ENCODE measurements around the gene ALG1L2.
"Not testable (repeated sequence)": the region's sequence is repeated elsewhere in the genome, so short reads cannot be mapped to it uniquely, and the experiment has no call there.

ALG1L2 gene

GRCh38 chr3:130094491-130094941 lies 12.9 kb downstream of the ALG1L2 start:
- DNase-seq, result not testable (repeated sequence)

GRCh38 chr3:130095858-130096257 lies 14.2 kb downstream of the ALG1L2 start:
- not testable (repeated sequence) for DNase-seq

DNA sequence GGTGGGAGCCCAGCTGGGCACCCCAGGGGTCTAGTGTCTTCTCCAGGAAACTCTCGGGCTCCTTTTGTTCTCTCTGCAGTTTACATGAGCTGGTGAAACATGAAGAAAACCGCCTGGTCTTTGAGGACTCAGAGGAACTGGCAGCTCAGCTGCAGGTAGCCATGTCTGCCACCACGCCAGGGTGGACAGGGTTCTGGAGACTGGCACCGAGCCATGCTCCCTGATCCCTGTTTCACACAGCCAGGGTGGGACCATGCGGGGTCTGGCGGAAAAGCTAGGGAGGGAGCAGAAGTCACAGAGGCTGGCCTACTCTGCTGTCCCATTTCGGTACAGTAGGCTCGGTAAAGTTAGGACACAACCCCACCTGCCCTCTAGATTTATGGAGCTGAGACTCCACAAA lies 15.5 kb downstream of the ALG1L2 start:
- DNase-seq, result not testable (repeated sequence)

GRCh38 chr3:130097690-130098638 lies 16.3 kb downstream of the ALG1L2 start:
- not testable (repeated sequence) for DNase-seq

- DNase-seq, result not testable (repeated sequence)
These were observed 17.2 kb downstream of the ALG1L2 start for GRCh38 chr3:130098639-130099385.

GRCh38 chr3:130102545-130102944 lies 20.9 kb downstream of the ALG1L2 start:
- not testable (repeated sequence) for DNase-seq

DNA sequence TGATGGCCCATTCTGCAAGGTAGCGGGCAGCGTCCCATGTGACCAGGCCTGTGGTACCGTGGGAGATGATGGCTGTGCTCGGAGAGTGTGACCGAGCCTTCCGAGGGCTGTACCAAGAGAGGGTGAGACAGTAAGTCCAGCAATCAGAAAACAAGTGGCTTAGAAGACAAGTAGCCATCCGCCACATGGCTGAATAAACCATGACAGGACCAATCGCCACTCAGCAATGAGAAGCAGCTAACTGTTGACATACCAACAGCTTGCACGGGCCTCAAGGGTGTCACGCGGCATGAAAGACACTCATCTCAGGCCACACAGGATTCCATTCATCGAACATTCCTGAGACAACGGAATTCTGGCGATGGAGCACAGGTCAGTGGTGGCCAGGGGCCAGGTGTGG lies 22.6 kb downstream of the ALG1L2 start:
- not testable (repeated sequence) for DNase-seq

DNA sequence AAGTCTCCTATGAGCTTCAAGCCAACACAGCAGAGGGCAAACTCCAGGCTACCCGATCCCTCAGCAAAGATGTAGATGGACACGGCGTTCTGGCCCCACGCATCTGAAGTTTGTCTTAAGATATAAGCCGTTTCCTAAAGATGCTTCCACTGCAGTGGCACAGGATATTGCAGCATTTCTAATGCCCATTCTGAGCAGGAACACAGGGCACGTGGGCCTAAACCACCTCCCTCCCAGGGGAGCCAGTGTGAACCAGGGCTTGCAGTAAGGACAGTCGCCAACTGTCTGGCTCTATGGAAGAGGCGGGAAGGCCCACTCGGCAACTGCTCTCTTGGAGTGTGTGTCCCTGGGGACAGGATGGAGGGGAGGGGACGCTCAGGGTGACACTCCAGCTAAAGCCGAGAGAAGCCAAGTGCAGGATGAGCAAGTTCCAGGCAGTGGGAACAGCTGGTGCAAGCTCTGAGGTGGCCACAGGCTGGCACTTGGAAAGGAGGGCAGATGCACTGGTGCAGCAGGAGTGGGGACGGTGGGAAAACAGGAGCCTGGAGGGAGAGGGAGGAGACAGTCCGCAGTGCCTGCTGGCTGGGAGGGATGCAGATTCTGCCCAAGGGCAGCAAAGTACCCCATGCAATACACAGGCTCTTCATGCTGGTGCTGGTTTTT lies 25.8 kb downstream of the ALG1L2 start:
- DNase-seq, result not testable (repeated sequence)

DNA sequence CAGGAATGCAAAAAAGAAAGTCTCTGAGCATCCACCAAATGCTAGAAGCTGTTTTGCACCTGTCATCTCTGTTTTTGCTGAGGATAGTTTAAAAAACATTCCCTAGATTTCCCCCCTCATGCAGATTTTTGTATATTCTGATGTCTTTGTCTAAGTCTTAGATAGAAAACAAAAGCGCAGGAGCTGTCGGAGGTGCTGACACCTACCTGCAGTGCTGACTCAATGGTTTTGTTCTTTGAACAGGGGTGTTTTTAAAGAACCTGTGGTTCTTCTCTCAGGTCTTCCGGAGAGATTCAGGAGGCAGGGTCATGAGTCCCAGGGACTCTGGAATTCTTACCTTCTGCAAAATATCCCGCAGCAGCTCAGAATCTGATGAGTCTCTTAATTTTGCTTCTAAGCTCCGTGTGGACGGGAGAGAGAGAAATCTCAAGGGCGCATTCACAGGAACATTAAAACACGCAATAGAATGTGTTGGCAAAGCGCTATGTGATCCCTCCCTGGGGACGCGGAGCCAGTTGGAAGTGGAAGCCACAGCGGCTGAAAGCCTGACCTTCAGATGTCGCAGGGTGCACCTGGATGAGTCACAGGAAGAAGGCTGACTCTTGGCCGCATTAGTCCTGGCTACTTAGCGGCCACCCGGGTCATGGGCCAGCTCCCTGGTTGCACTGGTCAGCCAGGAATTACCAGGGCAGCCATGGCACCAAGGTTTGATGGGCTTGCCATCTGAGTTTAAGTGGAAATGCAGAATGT lies 27.4 kb downstream of the ALG1L2 start:
- not testable (repeated sequence) for DNase-seq

DNA sequence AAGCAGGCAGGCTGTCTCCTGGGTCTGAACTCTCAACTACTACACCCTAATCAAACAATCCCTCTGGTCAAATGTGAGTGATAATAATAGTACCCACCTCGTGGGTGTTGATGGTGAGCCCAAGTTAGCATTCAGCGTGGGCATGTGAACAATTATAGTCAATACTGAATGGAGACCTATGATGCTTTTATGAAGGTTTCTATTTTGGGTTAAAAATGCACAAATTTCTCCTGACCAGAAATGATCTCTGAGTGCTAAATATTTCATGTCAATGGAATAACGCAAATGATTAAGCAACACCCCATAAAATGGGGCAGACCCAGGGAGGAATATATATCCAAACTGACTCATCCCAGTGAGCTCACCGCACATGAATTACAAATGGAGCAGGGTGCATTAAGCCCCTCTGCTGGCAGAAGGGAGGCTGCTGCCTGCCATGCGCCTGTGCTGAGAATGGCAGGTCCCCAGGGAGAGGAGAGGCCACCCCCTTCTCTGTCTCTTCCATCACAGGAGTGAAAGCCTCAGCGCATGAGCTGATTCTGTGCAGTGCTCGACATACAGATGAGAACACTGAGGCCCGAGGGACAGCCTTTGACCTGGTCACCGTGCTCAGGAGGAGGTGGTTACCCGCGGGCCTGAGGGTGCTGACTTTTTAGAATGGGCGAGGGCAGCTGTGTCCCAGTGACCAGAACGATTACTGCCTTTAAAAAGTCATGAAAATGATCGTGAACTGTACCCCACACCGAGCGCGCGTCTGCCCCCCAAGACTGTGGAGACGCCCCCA lies 28.9 kb downstream of the ALG1L2 start:
- not testable (repeated sequence) for DNase-seq

DNA sequence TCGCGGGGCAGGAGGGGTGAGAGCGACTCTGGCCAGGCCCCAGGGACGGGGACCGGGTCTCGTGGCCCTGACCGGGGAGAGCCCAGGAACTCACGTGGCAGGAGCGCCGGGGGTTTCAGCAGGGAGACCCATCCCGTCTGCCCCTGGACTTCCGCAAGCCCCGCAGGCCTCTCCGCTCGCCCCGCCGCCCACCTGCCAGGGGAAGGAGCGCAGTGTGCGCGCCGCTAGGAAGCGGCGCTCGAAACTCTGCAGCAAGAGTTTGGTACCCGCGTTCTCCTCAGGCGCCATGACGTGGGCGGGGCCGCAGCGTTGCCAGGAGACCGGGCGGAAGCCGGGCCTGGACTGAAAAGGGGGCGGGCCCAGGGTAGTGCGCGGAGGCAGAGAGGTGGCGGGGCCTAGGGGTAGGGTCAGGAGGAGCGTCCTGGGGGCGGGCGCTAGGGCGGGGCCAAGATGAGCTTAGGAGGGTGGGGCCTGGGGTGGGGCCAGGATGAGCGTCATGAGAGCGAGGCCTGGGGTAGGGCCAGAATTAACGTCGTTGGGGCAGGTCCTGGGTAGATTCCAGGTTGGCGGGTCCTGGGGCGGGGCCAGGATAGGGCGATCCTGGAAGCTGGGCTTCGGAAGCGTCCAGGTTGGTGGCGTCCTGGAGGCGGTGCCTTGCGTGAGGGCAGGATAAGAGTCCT lies 29.7 kb downstream of the ALG1L2 start:
- DNase-seq, result peak; percentile 99

- DNase-seq, result peak; percentile 97
These were observed 30.5 kb downstream of the ALG1L2 start for GRCh38 chr3:130111865-130112747.

- DNase-seq, result not testable (repeated sequence)
These were observed 31.1 kb downstream of the ALG1L2 start for GRCh38 chr3:130112748-130113073.

DNA sequence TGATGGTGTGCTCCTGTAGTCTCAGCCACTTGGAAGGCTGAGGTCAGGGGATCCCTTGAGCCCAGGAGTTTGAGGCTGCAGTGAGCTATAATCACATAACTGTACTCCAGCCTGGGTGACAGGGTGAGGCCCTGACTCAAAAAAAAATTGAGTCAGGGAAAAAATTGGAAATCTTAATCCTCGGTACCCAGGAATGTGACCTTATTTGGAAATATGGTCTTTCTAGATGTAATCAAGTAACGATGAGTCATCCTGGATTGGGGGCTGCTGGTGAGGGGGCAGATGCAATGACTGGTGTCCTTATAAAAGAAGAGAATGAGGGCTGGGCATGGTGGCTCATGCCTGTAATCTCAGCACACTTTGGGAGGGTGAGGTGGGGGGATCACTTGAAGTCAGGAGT lies 33.8 kb downstream of the ALG1L2 start:
- not testable (repeated sequence) for DNase-seq

DNA sequence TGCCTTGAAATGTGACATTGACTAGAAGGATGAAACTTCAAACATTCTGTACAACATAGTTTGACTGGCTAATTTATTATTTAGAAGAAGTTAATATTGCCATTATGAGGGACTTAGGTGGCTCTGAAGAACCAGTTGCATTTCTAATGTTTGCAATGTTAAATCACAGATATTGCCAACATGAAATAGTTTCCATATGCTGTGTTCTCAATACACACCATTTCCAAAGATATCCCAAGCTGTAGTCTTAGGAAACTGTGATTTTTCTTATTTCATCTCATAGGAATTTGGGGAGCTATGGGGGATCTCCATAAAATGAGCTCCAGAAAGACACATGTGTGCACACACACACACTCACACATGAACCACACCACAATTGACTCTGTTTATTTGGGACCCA lies 36.3 kb downstream of the ALG1L2 start:
- DNase-seq, result no peak

- not testable (repeated sequence) for DNase-seq
These were observed 38.2 kb downstream of the ALG1L2 start for GRCh38 chr3:130119824-130120223.

- not testable (repeated sequence) for DNase-seq
These were observed 38.7 kb downstream of the ALG1L2 start for GRCh38 chr3:130120291-130120690.

DNA sequence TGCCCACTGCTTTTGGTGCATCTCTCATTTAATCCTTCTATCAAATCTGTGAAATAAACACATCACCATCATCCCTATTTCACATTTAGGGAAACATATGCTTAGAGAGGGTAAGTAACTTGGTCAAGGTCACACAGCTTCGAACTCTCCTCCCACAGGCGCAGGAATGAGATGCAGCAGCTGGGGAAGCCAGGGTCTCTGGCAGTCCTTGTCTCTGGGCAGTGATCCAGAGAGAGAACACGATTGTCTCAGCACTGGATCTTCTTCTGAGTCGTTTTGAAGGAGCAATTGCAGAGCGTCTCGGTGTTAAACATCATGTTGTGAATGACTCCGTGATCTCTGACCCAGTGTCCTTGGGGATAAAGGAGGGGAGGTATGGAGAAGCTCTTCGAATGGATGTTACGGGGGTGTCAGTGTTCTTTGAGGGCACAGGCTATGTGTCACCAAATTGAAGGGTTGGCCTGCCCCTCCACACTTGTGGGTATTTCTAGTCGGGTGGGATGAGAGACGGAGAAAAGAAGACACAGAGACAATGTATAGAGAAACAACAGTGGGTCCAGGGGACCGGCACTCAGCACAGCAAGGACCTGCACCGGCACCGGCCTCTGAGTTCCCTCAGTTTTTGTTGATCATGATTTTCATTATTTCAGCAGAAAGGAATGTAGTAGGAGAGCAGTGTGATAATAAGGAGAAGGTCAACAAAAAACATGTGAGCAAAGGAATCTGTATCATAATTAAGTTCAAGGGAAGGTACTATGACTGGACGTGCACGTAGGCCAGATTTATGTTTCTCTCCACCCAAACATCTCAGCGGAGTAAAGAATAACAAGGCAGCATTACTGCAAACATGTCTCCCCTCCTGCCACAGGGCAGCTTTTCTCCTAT lies 41.5 kb downstream of the ALG1L2 start:
- DNase-seq, result not testable (repeated sequence)

DNA sequence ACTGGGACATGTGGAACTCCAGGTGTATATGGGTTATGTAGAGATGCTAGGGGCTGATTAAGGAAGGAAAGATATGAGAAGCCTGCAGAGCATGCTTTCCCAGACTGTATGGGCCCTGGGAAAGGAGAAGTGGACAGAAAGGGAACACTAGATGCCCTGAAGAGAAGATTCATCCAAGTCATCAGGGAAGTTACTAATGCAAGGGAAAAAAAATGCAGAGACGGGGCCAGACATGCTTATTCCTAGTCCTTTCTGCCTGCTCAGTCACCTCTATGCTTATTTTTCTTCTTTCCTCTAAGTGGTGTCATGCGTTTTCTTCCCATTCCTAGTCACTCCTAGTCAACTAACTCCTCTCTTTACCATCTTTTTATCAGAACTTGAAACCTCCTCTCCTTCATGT lies 43.8 kb downstream of the ALG1L2 start:
- not testable (repeated sequence) for DNase-seq

Data from right forelimb (tissue), 1 donor.